ENCODE measurements around the gene PMM2.
"Not testable (repeated sequence)": the region's sequence is repeated elsewhere in the genome, so short reads cannot be mapped to it uniquely, and the experiment has no call there.

Gene PMM2

DNA sequence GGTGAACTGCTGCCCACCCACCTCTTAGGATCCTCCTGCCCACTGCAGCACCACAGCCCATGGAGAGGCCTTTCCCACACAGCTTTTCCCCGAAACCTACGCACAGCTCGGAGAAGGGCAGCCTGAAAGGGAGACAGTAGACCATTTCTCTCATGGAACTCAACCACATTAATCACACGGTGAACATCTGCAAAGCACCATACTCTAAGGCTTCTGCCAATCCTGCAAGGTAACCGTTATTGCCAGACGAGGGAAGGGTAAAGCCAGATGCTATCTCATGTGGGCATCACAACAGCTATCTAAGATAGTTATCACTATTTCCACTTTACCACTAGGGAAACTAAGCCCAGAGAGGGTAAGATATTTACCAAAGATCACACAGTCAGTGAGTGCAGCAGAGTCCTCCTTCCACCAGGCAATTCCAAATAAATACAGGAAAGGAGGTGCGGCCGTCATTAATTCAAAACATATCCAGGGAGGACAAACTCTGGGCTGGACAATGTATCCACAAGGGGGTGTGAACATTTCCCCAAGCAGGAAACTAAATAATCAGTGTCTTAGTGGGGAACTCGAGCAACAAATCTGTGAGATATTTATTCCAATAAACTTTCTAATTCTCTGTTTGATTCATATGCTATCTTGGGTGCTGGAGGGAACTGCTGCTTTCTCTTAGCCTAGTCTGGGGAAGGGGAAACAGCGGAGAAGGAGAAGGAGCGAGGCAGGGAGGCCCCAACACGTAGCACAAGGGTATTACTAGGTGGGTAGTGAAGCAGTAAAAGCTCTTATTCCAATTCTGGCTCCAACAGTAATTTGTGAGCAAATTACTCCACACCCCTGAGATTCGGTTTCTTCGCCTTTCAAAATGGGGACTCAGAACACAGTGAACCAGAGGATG is 923 bp upstream of the PMM2 start:
- no peak for DNase-seq (ENCODE audit: low read depth in 2 of 2)
- TF ChIP-seq CTCF (IDR thresholded peaks at IDR 0.05; ENCODE audit: low read depth, low read length), result no peak
- peak overlapping the region; percentile 85 to 98 for H3K4me3 ChIP-seq (replicated peaks in 1 of 2; ENCODE audit: low read depth in 2 of 2, low read length in 2 of 2)

- H3K4me3 ChIP-seq (replicated peaks in 1 of 2; ENCODE audit: low read depth in 2 of 2, low read length in 2 of 2), result peak overlapping the region; percentile 85 to 98
- DNase-seq (ENCODE audit: low read depth in 2 of 2), result no peak
- TF ChIP-seq CTCF (IDR thresholded peaks at IDR 0.05; ENCODE audit: low read depth, low read length), result no peak
Observed at GRCh38 chr16:8798174-8798527, 512 bp downstream of the PMM2 start.

DNA sequence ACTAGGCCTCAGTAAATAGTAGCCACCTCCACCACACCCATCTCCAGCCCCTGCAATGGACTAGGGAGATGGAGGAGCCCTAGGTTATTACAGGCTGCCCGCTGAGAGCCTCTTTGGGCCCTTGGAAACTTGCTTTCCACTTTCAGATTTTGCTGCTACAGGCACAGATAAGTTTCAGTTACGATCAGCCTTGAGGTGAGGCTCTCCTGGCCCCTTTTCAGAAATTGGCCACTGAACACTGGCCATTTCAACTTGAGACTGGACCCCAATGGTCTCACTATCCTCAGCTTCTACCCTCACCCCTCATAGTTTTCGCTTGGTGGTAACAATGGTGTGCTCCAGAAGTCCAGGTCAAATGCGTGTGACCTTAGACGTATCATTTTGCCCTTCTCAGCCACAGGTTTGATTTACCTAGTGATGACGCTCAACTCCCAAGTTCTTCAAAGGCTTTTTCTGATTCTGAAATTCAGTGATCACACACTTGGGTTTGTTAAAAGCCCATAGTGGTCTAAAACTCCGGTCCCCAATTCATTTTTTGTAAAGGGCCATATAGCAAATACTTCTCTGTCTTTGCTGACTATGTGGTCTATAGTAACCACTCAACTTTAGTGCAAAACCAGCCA is 1.0 kb downstream of the PMM2 start:
- no peak for TF ChIP-seq CTCF (IDR thresholded peaks at IDR 0.05; ENCODE audit: low read depth, low read length)
- DNase-seq (ENCODE audit: low read depth in 2 of 2), result no peak
- peak overlapping the region; percentile 85 to 98 for H3K4me3 ChIP-seq (replicated peaks in 1 of 2; ENCODE audit: low read depth in 2 of 2, low read length in 2 of 2)

DNA sequence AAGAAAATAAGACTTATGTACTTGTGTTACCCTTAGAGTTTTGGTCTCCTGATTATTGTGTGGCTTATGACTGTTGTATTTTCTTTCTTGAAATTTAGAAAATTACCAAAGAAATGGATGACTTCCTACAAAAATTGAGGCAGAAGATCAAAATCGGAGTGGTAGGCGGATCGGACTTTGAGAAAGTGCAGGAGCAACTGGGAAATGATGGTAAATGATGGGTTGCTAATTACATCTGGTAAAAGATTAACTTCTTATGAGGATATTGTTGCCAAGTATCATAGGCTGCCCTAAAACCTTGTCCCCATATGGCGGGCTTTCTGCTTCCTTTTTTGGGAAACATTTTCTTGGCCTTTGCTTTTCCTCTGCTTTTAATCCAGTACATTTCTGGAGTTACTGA is 4.1 kb downstream of the PMM2 start:
- no peak overlapping the region for H3K4me3 ChIP-seq (replicated peaks in 1 of 2; ENCODE audit: low read depth in 2 of 2, low read length in 2 of 2)
- TF ChIP-seq CTCF (IDR thresholded peaks at IDR 0.05; ENCODE audit: low read depth, low read length), result no peak

DNA sequence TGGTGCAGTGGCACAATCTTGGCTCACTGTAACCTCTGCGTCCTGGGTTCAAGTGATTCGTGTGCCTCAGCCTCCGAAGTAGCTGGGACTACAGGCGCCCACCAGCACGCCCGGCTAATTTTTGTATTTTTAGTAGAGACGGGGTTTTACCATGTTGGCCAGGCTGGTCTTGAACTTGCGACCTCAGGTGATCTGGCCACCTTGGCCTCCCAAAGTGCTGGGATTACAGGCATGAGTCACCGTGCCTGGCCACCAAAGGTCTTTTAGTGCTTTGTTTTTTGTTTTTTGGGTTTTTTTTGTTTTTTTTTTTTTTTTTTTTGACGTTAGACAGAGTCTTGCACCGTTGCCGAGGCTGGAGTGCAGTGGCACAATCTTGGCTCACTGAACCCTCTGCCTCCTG is 6.1 kb downstream of the PMM2 start:
- not testable (repeated sequence) for DNase-seq (ENCODE audit: low read depth in 2 of 2); H3K4me3 ChIP-seq (replicated peaks in 1 of 2; ENCODE audit: low read depth in 2 of 2, low read length in 2 of 2)

More for the DNA sequence above, 4.1 kb downstream of the PMM2 start:
- DNase-seq (ENCODE audit: low read depth in 2 of 2), result no peak

GRCh38 chr16:8804313-8804712 is 6.7 kb downstream of the PMM2 start:
- no peak for DNase-seq (ENCODE audit: low read depth in 2 of 2)
- H3K4me3 ChIP-seq (replicated peaks in 1 of 2; ENCODE audit: low read depth in 2 of 2, low read length in 2 of 2), result no peak overlapping the region
- TF ChIP-seq CTCF (IDR thresholded peaks at IDR 0.05; ENCODE audit: low read depth, low read length), result no peak

GRCh38 chr16:8806272-8806983 is 8.8 kb downstream of the PMM2 start:
- DNase-seq (ENCODE audit: low read depth in 2 of 2), result no peak
- TF ChIP-seq CTCF (IDR thresholded peaks at IDR 0.05; ENCODE audit: low read depth, low read length), result no peak
- no peak overlapping the region for H3K4me3 ChIP-seq (replicated peaks in 1 of 2; ENCODE audit: low read depth in 2 of 2, low read length in 2 of 2)

Data from cardiac fibroblast (primary cell).